Superior temporal gyrus (tissue), 1 donor: Measurements from ENCODE around the gene LIPC.
"Not testable (repeated sequence)": the region's sequence is repeated elsewhere in the genome, so short reads cannot be mapped to it uniquely, and the experiment has no call there.

Experiments
- DNase-seq: peaks from one replicate; pipeline ENCODE4 v3.0.0-alpha.2; 2016; ENCODE audit errors: extremely low spot score

The LIPC gene

DNA sequence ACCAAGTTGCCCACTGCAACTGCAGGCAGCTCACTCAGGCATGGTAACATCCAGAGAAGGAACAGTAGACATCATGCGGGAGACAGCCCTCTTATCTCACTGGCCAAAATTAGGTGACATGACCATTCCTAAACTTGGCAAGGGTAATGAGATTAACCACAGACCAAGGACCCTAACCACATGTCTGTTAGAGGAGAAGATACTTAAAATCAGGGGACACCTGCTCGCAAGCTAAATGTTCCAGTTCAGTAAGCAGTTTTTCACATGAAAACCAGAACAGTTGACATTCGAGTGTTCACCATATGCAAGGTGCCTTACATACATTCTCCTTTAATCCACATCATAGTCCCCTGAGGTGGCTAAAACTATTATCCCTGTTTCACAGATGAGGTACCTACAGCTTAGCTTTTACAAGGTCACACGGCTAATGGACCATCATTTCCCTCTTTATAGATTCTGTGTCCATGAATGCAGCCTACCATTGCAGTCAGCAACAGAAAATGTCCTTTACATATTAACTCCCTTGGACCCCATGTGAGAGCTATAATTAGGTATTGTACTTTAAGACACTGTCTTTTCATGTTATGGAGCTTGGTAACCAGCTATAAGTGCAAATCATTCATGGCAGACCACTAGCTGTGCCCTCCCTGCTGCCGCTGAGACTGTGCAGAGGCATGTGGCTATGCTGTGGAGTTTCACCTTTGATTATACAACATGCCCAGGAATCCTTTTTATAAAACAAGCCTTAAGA, 154.1 kb downstream of the LIPC start:
- DNase-seq, result no peak

DNA sequence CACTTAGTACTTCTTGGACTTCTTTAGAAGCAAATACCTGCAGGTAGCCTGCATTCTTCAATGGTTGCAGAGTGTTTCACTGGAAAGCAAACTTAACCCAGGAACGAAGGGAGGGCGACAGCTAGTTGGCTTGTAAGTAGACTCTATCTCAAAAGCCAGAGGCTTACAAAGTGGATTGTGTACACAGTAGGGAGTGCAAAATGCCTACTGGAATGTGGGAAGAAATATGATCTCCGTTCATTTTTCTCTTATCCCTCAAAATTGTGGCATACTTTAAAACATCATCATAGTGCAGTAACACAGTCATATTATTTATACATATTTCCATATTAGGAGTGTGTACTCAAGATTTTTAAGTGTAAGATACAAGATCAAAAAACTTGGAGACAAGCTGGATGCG, 155.7 kb downstream of the LIPC start:
- no peak for DNase-seq

GRCh38 chr15:58588096-58588495, 156.3 kb downstream of the LIPC start:
- DNase-seq, result no peak

DNA sequence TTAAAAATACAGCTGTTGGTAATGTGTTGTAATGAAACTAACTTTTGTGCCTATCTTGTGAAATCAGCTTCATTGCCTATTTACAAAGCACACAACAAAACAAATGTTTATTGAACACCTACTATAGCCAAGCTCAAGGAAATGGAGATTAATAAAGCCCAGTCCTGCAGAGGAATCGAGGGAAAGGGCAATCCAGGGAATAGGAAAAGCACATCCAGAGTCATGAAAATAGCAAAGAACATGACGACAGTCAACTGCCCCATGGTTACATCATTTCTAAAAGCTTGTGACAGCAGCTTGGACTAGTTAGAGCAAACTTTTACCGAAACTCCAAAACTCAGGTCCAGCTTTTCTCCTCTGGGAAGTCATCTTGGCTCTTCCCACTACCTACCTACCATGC, 157.3 kb downstream of the LIPC start:
- DNase-seq, result no peak

- no peak for DNase-seq
These were observed 158.4 kb downstream of the LIPC start for GRCh38 chr15:58590236-58590635.

GRCh38 chr15:58590926-58591325, 159.1 kb downstream of the LIPC start:
- DNase-seq, result no peak

DNA sequence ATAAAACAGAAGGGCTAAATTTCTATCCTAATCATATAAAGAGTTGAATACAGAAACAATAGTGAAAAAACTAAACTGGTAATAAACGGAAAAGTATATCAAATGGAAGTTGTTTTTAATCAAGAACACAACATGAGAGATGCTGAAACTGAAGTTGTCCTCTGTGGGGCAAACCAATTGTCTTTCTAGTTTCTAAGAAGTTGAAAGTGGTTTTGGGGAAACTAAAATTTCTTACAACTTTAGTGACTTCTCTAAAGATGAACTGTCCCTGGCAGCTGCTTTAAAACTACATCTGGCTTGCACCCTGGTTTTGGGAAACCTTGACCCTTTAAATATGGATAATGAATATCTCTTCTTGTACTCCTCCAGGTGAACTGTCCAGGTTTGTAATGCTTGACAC, 162.1 kb downstream of the LIPC start:
- no peak for DNase-seq

GRCh38 chr15:58594898-58595297, 163.1 kb downstream of the LIPC start:
- no peak for DNase-seq

DNA sequence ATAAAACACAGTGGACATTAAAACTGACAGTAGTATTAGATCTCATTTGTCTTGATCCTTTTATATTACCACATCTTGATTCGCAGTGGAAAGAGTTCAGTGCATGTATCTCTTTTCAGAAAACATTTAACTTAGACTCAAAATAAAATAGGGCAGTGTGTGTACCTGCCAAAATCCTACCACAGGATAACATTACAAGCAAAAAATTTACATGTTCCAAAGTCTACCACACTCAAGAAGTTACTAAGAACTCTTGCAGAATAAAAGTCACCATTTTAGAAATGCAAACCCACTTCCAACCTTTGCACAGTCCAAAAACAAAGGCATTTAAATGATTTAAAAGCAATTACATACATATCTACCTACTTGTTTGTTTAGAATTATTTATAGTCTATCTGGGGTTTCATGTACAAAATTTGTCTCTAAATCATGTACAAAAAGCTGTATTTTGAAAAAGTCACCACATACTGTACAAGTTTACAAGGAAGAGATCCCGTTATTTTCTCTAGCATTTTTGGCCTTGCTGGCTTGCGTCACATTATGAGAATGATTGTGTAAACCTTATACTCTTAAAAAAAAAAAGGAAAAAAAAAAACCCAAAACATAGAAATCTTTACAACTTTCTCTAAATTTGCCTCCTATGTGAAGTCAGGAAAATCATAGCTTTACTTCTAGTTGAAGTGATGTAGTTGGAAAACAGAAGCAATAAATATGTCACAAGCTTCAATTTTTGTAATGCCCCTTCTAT, 163.9 kb downstream of the LIPC start:
- DNase-seq, result no peak

DNA sequence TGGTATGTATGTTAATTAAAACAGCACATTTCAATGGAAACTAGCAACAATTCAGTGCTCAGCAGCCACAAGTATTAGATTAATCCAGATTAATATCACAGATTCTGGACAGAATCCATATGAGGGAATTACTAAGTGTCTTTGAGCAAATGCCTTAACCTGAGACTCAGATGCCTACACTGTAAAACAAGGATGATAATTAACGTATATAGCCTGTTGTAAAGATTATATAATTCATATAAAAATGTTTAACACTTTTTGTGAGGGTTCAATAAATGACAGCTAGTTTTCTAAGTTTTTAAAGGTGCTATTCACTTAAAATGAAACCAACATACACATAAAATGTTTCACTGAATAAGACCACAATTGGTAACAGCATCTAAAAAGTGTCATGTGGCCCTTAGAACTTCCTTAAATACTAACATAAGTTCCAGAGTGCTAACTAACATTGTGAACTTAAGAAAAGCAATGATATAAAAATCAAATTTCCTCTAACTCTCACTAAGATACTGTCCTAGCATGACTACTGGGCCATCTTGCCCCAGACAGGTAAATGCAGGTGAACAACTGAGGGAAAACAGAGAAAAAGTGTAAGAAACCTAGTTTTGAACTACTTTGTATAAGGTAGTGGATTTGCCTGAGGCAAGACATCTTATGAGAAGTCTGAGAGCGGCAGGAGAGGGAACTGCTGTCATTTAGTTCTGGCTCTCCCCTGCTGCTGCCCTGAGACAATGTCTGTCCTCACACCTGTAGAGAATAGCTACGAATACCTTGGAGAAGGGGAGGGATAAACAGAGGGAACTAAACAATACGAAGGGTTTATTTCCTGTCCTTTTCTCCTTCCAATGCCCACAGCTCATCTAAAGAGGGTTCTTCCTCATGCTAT, 166.4 kb downstream of the LIPC start:
- no peak for DNase-seq

- DNase-seq, result no peak
These were observed 167.0 kb downstream of the LIPC start for GRCh38 chr15:58598829-58599210.

- DNase-seq, result no peak
These were observed 171.0 kb downstream of the LIPC start for GRCh38 chr15:58602823-58603222.

DNA sequence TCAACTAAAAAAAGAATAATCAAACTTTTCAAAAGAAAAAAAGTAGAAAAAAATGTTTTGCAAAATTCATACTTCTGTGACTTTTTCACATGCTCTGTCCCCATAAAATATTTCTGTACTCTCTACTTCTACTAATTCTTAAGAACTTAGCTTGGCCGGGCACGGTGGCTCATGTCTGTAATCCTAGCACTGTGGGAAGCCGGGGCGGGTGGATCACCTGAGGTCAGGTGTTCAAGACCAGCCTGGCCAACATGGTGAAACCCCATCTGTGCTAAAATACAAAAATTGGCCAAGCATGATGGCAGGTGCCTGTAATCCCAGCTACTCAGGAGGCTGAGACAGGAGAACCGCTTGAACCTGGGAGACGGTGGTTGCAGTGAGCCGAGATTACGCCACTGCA, 172.1 kb downstream of the LIPC start:
- DNase-seq, result not testable (repeated sequence)

DNA sequence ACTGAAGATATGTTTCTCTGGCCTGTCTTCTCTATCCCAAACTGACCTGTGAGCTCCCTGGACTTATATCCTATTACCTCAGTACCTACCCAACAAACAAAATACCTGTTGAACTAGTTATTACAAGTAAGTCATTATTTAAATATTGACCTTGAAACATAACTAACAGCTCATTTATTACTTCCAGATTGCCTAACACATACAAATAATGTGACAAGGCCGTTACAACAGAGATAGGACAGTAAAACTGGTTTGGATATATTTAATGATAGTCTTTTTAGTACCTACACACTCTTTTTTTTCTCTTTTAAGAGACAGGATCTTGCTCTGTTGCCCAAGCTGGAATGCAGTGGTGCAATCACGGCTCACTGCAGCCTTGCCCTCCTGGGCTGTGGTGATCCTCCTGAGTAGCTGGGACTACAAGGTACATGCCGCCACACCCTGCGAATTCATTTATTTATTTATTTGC, 172.7 kb downstream of the LIPC start:
- no peak for DNase-seq

DNA sequence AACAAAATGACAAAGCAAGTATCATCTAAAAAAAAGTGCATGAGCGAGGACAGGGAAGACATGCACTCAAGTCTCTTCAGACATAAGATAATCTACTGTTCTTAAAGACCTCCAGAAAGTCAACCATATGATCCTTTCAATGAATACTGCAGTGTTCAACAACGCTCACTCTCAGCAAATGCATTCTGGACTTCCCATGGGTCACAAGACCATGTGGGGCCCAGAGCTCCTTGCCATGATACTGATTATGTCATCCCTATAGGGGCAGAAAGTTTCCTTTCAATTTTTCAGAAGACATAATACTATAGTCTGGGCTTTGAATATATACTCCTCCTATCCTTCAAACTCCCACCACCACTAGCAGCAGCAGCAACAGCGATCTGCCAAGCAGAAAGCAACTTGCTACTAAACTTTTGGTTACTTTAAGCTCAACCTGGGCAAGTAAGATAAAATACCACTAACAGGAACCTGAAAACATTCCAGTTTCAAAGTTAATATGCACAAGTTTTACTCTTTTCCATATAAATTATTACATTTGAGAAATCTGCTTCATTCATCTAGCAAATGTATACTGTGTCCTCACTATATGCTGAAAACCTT, 174.2 kb downstream of the LIPC start:
- DNase-seq, result no peak

DNA sequence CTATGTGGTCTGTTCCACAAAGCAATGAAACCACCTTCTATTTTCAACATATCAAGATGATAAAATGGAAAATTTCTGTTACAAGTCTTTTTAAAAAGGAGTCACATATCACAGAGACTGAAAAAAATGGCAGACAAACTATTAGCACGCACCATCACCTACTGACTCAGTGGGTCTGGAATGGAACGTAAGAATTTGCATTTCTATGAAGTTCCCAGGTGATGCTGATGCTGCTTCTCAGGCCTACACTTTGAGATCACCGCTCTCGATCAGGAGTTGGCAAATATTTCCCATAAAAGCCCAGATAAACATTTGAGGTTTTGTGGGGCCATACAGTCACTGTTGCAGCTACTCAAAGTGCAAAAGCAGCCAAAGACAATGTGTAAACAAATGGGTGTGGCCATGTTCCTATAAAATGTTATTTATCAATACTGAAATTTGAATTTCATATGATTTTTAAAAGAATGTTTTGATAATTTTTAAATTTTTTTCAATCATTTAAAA, 174.8 kb downstream of the LIPC start:
- no peak for DNase-seq

DNA sequence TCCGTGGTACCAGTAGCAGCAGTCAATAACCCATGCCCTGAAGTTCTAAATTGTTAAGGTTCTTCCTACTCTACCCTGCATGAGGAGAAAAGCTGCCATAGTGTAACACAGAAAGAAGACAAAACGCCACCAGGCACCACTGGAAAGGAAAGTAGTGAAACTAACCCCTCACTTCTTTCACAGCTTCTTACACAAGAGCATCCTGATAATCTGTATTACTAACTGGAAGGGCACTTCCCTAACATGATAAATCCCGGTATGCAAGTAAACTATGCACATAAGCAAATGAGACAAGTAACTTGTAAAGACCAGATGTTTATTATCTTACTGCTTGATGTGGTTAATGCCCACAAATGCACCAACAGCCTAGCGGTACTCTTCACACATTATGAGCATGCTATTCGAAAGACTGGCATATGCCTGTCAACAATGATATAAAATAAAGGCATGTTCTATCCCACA, 176.4 kb downstream of the LIPC start:
- no peak for DNase-seq

- no peak for DNase-seq
These were observed 176.9 kb downstream of the LIPC start for GRCh38 chr15:58608711-58609110.

DNA sequence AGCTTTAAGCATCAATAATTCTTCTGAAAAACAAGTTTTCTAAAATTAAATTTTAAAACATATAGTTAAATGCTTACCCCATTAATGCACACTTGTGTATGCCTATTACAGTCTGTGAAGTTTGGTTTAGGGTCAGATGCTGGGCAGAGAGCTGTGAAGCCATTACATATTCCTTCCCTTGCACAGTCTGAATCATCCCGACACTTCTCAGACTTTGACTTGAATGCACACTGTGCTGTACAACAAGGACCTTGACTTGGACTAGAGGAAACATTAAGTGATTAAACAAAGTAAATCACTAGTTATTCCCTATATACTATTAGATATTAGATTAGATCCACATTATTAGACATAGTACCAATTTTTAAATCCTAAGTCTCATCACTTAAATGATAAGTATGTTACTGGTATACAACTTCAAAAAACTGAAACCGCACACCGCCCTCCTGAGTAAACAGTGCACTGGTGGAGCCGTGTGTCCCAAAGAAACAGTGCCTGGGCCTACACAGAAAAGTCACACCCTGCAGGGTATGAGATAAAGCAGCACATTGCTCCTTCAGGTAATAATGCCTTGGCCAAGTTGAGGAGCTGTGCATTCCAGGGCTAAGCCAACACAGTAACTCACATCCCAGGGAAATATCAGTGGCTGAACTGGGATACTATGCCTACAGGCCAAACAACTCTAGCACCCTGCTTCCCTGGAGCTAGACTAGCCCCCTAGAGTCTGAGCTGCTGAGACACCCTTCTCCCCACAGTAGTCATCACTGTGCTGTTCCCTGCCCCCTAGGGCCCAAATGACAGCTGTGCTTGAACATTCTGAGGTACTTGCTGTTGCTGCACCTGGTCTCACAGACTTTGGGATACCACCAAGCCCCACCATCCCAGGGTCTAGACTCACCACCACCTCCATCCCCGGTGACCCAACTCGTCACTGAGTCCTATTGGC, 180.2 kb downstream of the LIPC start:
- no peak for DNase-seq

DNA sequence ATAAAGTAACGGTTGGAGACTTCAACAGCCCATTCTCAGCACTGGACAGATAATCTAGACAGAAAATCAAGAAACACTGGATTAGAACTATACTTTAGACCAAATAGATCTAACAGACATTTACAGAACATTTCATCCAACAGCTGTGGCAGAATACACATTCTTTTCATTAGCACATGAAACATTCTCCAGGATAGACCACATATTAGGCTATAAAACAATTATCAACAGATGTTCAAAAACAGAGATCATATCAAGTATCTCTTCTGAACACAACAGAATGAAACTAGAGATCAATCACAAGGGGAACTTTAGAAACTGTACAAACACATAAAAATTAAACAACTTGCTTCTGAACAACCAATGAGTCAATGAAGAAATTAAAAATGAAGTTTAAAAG, 184.4 kb downstream of the LIPC start:
- DNase-seq, result no peak
